GM23248 (cell line): Measurements from ENCODE around the gene MICU1. TPM values are rescaled to one million over a fixed set of nuclear protein-coding genes. Genes with fewer than 3 reads are reported as not detected.

Source experiments
- DNase-seq: peaks from one replicate; pipeline ENCODE4 v3.0.0-alpha.2; 2015
- H2AFZ ChIP-seq: fragments of 200-600 bp; sonication (generic); 2 replicates; pipeline ENCODE4 v1.6.1; 2016; ENCODE audit warnings: antibody characterized with exemption
- H3F3A ChIP-seq: fragments of 200-600 bp; sonication (generic); 2 replicates; pipeline ENCODE4 v1.6.1; 2016; ENCODE audit warnings: mild to moderate bottlenecking, antibody characterized with exemption, mixed run types; ENCODE audit not compliant: insufficient read depth
- H3K27ac ChIP-seq: fragments of 200-600 bp; sonication (generic); 2 replicates; pipeline ENCODE4 v1.5.1; 2016; ENCODE audit warnings: mild to moderate bottlenecking
- H3K27me3 ChIP-seq: fragments of 200-600 bp; sonication (generic); replicated peaks from 2 replicates; pipeline ENCODE4 v1.6.1; 2016; ENCODE audit warnings: mild to moderate bottlenecking; ENCODE audit not compliant: insufficient read depth
- H3K36me3 ChIP-seq: fragments of 200-600 bp; sonication (generic); 2 replicates; pipeline ENCODE4 v1.6.1; 2016; ENCODE audit warnings: low read depth, mild to moderate bottlenecking
- H3K4me1 ChIP-seq: fragments of 200-600 bp; sonication (generic); 2 replicates; pipeline ENCODE4 v1.6.1; 2016; ENCODE audit warnings: mild to moderate bottlenecking; ENCODE audit not compliant: insufficient read depth
- H3K4me2 ChIP-seq: fragments of 200-600 bp; sonication (generic); one replicate; pipeline ENCODE4 v1.6.1; 2016; ENCODE audit warnings: mild to moderate bottlenecking; ENCODE audit not compliant: unreplicated experiment
- H3K4me3 ChIP-seq: fragments of 200-600 bp; sonication (generic); 2 replicates; pipeline ENCODE4 v1.5.1; 2016; ENCODE audit warnings: mild to moderate bottlenecking
- H3K79me2 ChIP-seq: fragments of 200-600 bp; sonication (generic); 2 replicates; pipeline ENCODE4 v1.6.1; 2016; ENCODE audit warnings: mild to moderate bottlenecking; ENCODE audit not compliant: insufficient read depth
- H3K9ac ChIP-seq: fragments of 200-600 bp; sonication (generic); 2 replicates; pipeline ENCODE4 v1.6.1; 2016; ENCODE audit warnings: mild to moderate bottlenecking
- H3K9me2 ChIP-seq: fragments of 200-600 bp; sonication (generic); 2 replicates; pipeline ENCODE4 v1.6.1; 2016; ENCODE audit warnings: mixed run types, mild to moderate bottlenecking, moderate library complexity; ENCODE audit not compliant: insufficient read depth
- H3K9me3 ChIP-seq: fragments of 200-600 bp; sonication (generic); one replicate; pipeline ENCODE4 v1.6.1; 2017; ENCODE audit warnings: low read depth
- H4K20me1 ChIP-seq: fragments of 200-600 bp; sonication (generic); 2 replicates; pipeline ENCODE4 v1.6.0; 2016; ENCODE audit not compliant: insufficient read depth
- EZH2 ChIP-seq: fragments of 200-600 bp; sonication (generic); IDR thresholded peaks from 2 replicates; pipeline ENCODE4 v1.6.1; 2018; ENCODE audit warnings: antibody characterized with exemption, mild to moderate bottlenecking; ENCODE audit not compliant: insufficient read depth, poor library complexity, severe bottlenecking
- EZH2phosphoT487 ChIP-seq: fragments of 200-600 bp; sonication (generic); IDR thresholded peaks from 2 replicates; pipeline ENCODE4 v1.6.1; 2018; ENCODE audit warnings: antibody characterized with exemption, moderate library complexity, mild to moderate bottlenecking, low read depth; ENCODE audit not compliant: insufficient read depth
- WGBS, 2 experiments: methylation state at CpG; one replicate each; pipeline ENCODE4 v1.1.6; 2015 to 2017; ENCODE audit warnings: low lambda C conversion rate in 2 of 2, low coverage in 1 of 2; ENCODE audit errors: missing lambda C conversion rate in 2 of 2; 5-methylcytosine and 5-hydroxymethylcytosine counted together
- in situ Hi-C: fragments of 300-500 bp; cut with MboI; formaldehyde crosslinking; loops from 2 replicates; pipeline ENCODE4 v1.15.0; 2020
- polyA plus RNA-seq: library from polyadenylated mRNA; unstranded; fragments of >200 nt; fragmentation: Nextera tagmentation; extraction: Ambion mirVana; gene quantifications from 2 replicates; pipeline ENCODE4 v1.2.1, GENCODE V29; 2016
- total RNA-seq: library from RNA; depleted of rRNA; stranded (reverse); fragments of >200 nt; shearing (Covaris generic); gene quantifications from 2 replicates; pipeline ENCODE4 v1.2.3, GENCODE V29; 2014

Gene MICU1
- total and polyA plus RNA-seq, 2 experiments from 2014 or later, result 37.3 to 45.0 TPM

DNA sequence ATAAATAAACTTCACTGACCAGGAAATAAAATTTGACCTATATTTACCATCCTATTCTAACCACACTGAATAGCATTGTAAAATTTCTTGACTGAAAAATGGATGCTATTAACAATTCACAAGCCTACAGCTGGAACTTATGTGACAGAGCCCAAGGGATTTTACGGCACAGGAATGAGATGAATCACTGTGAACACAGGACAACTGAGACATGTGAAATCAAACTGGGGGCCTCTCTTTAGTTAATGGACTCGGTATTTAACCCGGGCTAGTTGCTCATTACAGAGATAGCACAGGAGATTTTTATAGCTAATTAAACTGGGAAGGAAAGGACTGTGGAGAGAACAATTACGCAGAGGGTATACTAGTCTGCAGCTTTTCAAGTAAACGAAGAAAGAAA lies 100.6 kb downstream of the MICU1 start:
- TF ChIP-seq EZH2 (no peak), EZH2phosphoT487 (no peak)
- no peak overlapping the region for H3K27ac ChIP-seq
- WGBS, 2 experiments, result 67 to 68% methylated on average over 5 of the region's 5 CpGs

DNA sequence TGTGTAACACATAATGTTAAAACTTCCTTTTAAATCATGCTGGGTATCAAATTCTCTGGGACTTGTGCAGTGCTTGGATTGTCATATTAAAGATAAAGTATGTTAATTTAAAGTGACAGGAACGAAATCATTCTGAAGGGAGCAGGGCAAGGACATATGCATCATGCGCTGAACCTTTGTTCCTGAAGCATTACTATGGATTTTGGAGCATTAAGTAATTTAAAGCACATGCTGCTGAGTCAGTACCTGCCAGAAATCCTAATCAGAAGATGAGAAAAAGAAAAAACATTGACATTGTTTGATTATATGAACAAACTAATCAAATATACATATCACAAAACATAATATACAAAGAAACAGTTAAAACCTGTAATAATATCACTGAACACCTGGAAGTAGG lies 101.4 kb downstream of the MICU1 start:
- H2AFZ ChIP-seq, result no peak overlapping the region
- no peaks in the 10 kb centered on the region for H3K9me3 ChIP-seq
- H3K79me2 ChIP-seq, result no peaks in the 10 kb centered on the region
- H3K36me3 ChIP-seq, result no peaks in the 10 kb centered on the region
- H3F3A ChIP-seq, result peaks cover 15% of the 10 kb centered on the region; the same call in 1 of the 2 replicates
- TF ChIP-seq EZH2phosphoT487 (no peak), EZH2 (no peak)
- H3K4me1 ChIP-seq, result peaks cover 13% of the 10 kb centered on the region
- DNase-seq, result no peak
- H4K20me1 ChIP-seq, result no peaks in the 10 kb centered on the region
- H3K4me2 ChIP-seq, result no peak overlapping the region
- H3K27me3 ChIP-seq, result no peaks in the 10 kb centered on the region
- H3K9ac ChIP-seq, result no peak overlapping the region
- H3K9me2 ChIP-seq, result no peaks in the 10 kb centered on the region
- 96 to 100% methylated on average over 2 of the region's 2 CpGs for WGBS, 2 experiments
- H3K4me3 ChIP-seq, result no peak overlapping the region
- in situ Hi-C loops, result no loop called here
- no peak overlapping the region for H3K27ac ChIP-seq

More for the DNA sequence above, 100.6 kb downstream of the MICU1 start:
- no peaks in the 10 kb centered on the region for H4K20me1 ChIP-seq
- H3K9me2 ChIP-seq, result no peaks in the 10 kb centered on the region
- DNase-seq, result peak; percentile 40
- no peak overlapping the region for H3K4me2 ChIP-seq
- no peak overlapping the region for H2AFZ ChIP-seq
- no peak overlapping the region for H3K9ac ChIP-seq
- peaks cover 13% of the 10 kb centered on the region for H3K4me1 ChIP-seq
- H3K27me3 ChIP-seq, result no peaks in the 10 kb centered on the region
- no peak overlapping the region for H3K4me3 ChIP-seq
- in situ Hi-C loops, result no loop called here
- H3K36me3 ChIP-seq, result no peaks in the 10 kb centered on the region
- H3K79me2 ChIP-seq, result no peaks in the 10 kb centered on the region
- H3F3A ChIP-seq, result peaks cover 15% of the 10 kb centered on the region; the same call in 1 of the 2 replicates
- no peaks in the 10 kb centered on the region for H3K9me3 ChIP-seq

DNA sequence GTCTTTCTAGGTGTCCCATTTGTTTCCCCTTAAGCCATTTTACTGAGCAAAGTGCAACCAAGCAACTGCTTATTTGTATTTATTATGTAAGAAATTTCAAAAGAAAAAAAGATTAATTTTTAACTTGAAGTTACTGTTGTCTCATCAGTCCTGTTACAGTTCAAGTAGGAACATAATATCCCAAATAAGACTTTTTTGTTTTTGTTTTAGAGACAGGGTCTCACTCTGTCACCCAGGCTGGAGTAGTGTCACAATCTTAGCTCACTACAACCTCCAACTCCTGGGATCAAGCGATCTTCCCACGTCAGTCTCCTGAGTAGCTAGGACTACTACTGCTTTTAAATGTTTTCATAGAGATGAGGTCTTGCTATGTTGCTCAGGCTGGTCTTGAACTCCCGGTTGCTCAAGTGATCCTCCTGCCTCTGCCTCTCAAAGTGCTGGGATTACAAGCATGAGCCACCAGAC lies 101.9 kb downstream of the MICU1 start:
- no peaks in the 10 kb centered on the region for H3K9me3 ChIP-seq
- DNase-seq, result no peak
- no peak overlapping the region for H3K4me2 ChIP-seq
- H3K27me3 ChIP-seq, result no peaks in the 10 kb centered on the region
- in situ Hi-C loops, result no loop called here
- H3K36me3 ChIP-seq, result no peaks in the 10 kb centered on the region
- no peaks in the 10 kb centered on the region for H4K20me1 ChIP-seq
- H3K79me2 ChIP-seq, result no peaks in the 10 kb centered on the region
- WGBS, 2 experiments, result 92 to 93% methylated on average over 3 of the region's 3 CpGs
- TF ChIP-seq EZH2 (no peak), EZH2phosphoT487 (no peak)
- peaks cover 13% of the 10 kb centered on the region for H3K4me1 ChIP-seq
- peaks cover 15% of the 10 kb centered on the region; the same call in 1 of the 2 replicates for H3F3A ChIP-seq
- no peak overlapping the region for H3K27ac ChIP-seq
- no peak overlapping the region for H3K9ac ChIP-seq
- no peaks in the 10 kb centered on the region for H3K9me2 ChIP-seq
- no peak overlapping the region for H2AFZ ChIP-seq
- no peak overlapping the region for H3K4me3 ChIP-seq

DNA sequence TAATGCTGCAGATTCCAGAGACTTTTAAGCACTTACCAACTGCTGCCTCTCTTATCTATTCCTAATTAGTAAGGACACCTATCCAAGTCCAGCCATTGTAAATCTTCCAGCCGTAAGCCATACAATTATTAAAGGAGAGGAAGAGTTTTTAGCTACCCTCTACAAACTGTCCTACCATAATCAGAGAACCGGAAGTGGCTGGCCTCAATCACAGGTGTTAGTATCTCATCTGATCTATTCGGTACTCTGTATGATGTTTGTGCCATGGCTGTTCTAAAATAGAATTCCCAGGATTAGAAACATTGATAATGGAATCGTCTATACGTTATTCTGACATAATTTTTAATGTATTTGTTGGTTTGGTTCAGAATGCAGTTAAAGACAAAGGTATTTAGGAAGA lies 102.8 kb downstream of the MICU1 start:
- no peak overlapping the region for H3K27ac ChIP-seq
- no peaks in the 10 kb centered on the region for H3K36me3 ChIP-seq
- no peaks in the 10 kb centered on the region for H3K9me2 ChIP-seq
- no peaks in the 10 kb centered on the region for H3K79me2 ChIP-seq
- peaks cover 13% of the 10 kb centered on the region for H3K4me1 ChIP-seq
- no peak for DNase-seq
- H3K9ac ChIP-seq, result no peak overlapping the region
- H3K4me3 ChIP-seq, result no peak overlapping the region
- H4K20me1 ChIP-seq, result no peaks in the 10 kb centered on the region
- H3F3A ChIP-seq, result peaks cover 15% of the 10 kb centered on the region; the same call in 1 of the 2 replicates
- TF ChIP-seq EZH2 (no peak), EZH2phosphoT487 (no peak)
- no peaks in the 10 kb centered on the region for H3K9me3 ChIP-seq
- WGBS, 2 experiments, result 94% methylated on average over 5 of the region's 5 CpGs
- no peak overlapping the region for H3K4me2 ChIP-seq
- H3K27me3 ChIP-seq, result no peaks in the 10 kb centered on the region
- in situ Hi-C loops, result no loop called here
- no peak overlapping the region for H2AFZ ChIP-seq

DNA sequence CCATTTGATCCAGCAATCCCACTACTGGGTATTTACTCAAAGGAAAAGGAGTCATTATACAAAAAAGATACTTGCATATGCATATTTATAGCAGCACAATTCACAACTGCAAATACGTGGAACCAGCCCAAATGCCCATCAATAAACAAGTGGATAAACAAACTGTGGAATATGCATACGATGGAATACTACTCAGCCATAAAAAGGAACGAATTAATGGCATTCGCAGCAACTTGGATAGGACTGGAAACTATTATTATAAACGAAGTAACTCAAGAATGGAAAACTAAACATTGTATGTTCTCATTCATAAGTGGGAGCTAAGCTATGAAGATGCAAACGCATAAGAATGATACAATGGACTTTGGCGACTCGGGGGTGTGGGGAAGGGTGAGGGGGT lies 108.6 kb downstream of the MICU1 start:
- Histone ChIP-seq H3K9me2 (no peaks in the 10 kb centered on the region), H3K27me3 (no peaks in the 10 kb centered on the region), H4K20me1 (no peaks in the 10 kb centered on the region), H3K36me3 (no peaks in the 10 kb centered on the region), H3K4me3 (no peak overlapping the region), H3K27ac (no peak overlapping the region), H3F3A (no peaks in the 10 kb centered on the region), H3K4me2 (no peak overlapping the region), H3K79me2 (no peaks in the 10 kb centered on the region), H3K9ac (no peak overlapping the region), H2AFZ (no peak overlapping the region), H3K4me1 (no peaks in the 10 kb centered on the region), H3K9me3 (no peaks in the 10 kb centered on the region)
- no peak for TF ChIP-seq EZH2
- no peak for TF ChIP-seq EZH2phosphoT487
- 96 to 99% methylated on average over 8 of the region's 8 CpGs for WGBS, 2 experiments
- DNase-seq, result no peak
- in situ Hi-C loops, result no loop called here
